Stimulated activated CD8-positive, alpha-beta memory T cell treated with anti-CD3 and anti-CD28 coated beads, Interleukin-15, amount 100 ng/mL, for 1 hour (primary cell): ENCODE results near the gene PCSK7.
"Not testable (repeated sequence)": the region's sequence is repeated elsewhere in the genome, so short reads cannot be mapped to it uniquely, and the experiment has no call there.

Source experiments
- DNase-seq: peaks from one replicate; pipeline ENCODE4 v3.0.0-alpha.2; 2020; ENCODE audit warnings: low read depth

Gene PCSK7

DNA sequence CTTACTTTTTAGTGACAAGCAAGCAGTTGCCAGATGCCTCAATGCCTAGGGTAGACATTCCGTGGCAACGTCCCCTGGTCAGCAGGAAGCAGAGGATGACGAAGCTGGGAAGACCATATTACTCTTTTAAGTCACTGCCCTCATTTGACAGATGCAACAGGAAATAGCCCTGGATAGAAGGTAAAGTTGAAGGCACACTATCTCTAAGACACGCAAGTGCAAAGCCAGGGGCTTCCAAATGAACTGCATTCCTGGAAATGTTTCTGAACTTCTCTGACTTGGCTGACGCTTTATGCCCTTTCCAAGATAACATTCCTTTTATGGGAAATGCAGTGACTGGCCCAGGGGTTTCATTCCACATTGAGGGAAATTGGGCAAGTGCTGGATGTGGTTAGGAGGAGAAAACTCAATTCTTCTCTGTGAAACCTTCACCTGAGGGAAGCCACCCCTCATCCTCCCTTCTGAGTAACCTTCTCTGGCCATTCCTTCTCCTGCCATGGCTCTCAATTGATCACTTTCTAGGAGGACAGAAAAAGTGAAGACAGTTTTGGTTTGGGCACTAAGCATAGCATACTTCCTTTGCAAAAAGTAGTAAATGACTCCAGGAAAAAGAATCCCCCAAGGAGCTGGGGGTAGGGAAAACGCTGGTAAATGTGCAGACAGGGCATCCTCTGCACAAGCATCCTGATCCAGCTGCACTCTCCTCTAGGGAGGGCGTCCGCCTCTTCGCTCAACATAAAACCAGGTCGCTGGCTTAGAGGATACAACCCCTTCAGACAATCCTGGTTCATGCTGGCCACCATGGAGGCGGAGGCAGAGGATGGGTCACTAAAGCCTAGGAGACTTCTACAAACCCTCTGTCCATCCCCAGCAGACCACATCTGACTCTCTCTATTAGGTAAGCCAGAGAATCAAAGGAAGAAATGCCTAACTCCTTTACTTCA lies 14.5 kb downstream of the PCSK7 start:
- no peak for DNase-seq

- DNase-seq: no peak
These were observed 17.3 kb downstream of the PCSK7 start for GRCh38 chr11:117214404-117215110.

DNA sequence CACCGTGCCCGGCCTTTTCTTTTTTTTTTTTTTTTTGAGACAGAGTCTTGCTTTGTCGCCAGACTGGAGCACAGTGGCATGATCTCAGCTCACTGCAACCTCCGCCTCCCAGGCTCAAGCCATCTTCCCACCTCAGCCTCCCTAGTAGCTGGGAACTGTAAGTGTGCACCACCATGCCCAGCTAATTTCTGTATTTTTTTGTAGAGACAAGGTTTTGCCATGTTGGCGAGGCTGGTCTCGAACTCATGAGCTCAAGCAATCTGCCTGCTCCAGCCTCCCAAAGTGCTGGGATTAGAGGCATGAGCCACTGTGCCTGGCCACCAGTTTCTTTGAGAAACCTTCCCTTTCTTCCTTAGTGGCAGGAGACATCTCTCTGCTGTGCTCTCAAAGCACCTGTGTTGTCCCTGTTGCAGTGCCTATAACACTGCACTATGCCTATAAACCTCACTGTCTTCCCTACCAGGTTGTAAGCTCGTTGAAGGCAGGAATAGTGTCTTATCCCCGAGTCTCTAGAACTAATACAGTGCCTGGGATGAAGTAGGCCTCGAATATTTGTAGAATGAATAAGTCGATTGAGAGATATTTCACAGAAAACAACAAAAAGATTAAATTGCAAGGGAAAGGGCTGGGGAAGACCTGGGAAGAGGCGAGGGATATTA lies 19.0 kb downstream of the PCSK7 start:
- no peak for DNase-seq

DNA sequence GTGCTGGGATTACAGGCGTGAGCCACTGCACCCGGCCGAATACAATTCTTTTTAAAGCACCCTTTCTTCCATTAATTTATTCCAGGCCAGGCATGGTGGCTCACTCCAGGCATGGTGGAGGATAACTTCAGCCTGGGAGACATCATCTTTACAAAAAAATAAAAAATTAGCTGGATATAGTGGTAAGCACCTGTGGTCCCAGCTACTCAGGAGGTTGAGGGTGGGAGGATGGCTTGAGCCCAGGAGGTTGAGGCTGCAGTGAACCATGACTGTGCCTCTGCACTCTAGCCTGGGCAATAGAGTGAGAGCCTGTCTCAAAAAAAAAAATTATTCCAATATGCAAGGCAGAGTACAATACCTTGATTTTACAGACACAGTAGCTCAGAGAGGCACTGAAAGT lies 21.3 kb downstream of the PCSK7 start:
- no peak for DNase-seq

DNA sequence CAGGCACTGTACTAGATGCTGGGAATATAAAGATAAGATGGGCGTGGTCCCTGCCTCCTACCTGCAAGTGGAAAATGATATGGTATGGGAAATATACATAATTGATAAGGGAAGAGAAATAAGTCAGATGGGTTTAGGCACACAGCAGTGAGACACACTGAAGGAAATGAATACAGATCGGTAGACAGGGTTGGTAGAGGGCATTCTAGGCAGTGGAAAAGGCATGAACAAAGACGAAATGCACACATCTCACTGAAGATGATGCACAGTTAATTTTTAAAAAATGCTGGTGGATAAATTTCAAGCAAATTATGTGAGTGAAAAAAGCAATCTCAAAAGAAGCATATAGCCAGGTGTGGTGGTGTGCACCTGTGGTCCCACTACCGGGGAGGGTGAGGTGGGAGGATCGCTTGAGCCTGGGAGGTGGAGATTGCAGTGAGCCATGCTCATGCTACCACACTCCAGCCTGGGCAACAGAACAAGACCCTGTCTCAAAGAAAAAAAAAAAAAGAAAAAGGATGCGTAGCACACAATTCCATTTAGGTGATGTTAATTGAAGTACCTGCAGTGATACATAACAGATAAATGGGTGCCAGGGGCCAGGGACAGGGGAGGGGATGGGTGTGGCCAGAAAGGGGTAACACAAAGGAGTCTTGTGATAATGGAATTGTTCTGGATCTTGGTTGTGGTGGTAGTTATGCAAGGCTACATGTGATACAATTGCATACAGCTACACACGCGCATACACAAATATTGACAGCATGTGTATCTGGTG lies 22.3 kb downstream of the PCSK7 start:
- not testable (repeated sequence) for DNase-seq

GRCh38 chr11:117208710-117209109 lies 23.2 kb downstream of the PCSK7 start:
- not testable (repeated sequence) for DNase-seq

- DNase-seq: not testable (repeated sequence)
These were observed 24.4 kb downstream of the PCSK7 start for GRCh38 chr11:117207481-117207880.

- not testable (repeated sequence) for DNase-seq
These were observed 25.0 kb downstream of the PCSK7 start for GRCh38 chr11:117206859-117207258.

DNA sequence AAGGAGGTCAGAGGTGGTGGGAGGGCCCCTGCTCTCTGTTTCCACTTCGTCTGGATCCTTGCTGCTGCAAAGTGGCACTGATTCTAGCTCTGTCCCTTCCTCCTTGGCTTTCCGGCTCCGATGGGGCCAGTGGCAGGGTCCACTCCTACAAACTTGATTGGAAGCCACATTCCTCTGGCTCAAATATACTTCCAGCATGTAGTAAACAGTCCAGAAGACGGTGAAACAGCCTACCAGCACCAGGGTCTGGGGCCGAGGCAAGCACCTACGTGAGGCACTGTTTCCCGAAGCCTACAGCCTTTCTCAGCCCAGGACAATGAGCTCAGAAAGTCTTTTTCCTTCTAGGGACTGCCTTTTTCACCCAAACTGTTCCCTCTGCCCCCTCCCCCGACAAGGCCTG lies 25.8 kb downstream of the PCSK7 start:
- not testable (repeated sequence) for DNase-seq

- no peak for DNase-seq
These were observed 26.6 kb downstream of the PCSK7 start for GRCh38 chr11:117205211-117205818.

GRCh38 chr11:117204283-117205080 lies 27.4 kb downstream of the PCSK7 start:
- DNase-seq: no peak

DNA sequence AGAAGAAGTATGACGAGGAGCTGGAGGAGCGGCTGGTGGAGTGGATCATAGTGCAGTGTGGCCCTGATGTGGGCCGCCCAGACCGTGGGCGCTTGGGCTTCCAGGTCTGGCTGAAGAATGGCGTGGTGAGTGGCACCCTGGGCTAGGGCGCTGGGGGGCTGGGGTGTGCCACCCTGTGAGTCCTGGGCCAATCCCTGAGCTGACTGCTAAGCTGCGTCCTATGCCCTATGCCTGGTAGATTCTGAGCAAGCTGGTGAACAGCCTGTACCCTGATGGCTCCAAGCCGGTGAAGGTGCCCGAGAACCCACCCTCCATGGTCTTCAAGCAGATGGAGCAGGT lies 28.8 kb downstream of the PCSK7 start:
- no peak for DNase-seq

DNA sequence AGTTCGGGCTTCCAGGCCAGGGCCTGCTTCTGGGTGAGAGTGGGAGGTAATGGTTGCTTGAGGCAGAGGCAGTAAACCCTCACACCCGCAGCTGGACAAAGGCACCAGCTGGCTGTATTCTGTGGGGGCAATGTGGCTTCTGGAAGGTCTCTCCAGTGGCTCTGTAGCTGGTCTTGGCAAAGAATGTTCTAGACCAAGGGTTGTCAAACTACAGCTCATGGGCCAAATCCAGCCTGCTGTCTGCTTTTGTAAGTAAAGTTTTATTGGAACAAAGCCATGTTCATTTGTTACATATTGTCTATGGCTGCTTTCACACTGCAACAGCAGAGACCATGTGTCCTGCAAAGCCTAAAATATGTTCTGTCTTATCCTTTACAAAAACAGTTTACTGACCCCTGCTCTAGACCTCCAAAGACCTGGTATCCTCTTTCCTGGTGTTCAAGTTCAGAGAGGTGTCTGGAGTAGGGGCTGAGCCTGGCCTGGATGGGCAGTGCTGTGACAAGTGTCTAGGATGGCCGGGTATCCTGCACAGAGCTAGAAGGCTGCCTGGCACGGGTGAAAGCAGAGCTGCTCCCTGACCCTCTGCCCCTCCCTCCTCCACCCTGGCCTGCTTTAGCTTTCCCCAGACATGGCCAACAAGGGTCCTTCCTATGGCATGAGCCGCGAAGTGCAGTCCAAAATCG lies 29.3 kb downstream of the PCSK7 start:
- no peak for DNase-seq

- DNase-seq: no peak
These were observed 30.1 kb downstream of the PCSK7 start for GRCh38 chr11:117201658-117202305.

DNA sequence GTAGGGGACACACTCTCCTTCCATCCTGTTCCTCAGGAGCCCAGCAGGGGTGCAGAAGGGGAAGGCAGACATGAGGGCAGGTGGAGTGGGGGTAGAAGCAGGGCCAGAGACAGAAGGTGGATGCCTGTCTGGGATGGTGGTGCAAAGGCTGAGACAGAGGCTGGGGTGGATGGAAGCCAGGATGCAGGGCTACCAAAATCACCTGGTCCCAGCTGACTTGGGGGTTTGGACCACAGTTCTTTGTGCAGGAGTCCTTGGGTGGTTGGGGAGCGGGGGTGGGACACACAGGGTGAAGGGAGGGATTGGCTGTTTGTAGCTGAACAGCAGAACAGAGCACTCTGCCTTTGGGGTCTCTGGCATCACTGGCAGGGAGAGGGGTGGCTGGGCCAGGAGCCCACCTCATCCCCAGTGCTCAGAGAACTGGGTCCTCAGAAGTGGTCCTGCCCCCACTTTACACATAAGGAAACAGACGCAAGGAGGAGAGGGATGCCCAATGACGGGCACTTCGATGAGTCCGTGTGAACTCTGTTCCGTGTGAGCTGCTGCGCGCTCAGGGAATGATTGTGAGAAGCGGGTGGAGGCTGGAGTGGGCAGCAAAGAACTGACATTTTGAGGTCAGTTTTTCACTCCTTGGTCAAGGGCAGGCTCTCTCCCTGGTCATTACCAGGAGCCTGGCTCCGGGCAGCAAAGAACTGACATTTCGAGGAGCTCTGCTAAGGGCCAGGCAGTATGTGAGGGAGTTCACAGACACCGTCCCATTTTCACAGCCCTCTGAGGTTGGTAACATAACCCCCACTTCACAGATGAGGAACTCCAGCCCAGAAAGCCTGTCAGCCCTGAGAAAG lies 30.8 kb downstream of the PCSK7 start:
- DNase-seq: no peak

DNA sequence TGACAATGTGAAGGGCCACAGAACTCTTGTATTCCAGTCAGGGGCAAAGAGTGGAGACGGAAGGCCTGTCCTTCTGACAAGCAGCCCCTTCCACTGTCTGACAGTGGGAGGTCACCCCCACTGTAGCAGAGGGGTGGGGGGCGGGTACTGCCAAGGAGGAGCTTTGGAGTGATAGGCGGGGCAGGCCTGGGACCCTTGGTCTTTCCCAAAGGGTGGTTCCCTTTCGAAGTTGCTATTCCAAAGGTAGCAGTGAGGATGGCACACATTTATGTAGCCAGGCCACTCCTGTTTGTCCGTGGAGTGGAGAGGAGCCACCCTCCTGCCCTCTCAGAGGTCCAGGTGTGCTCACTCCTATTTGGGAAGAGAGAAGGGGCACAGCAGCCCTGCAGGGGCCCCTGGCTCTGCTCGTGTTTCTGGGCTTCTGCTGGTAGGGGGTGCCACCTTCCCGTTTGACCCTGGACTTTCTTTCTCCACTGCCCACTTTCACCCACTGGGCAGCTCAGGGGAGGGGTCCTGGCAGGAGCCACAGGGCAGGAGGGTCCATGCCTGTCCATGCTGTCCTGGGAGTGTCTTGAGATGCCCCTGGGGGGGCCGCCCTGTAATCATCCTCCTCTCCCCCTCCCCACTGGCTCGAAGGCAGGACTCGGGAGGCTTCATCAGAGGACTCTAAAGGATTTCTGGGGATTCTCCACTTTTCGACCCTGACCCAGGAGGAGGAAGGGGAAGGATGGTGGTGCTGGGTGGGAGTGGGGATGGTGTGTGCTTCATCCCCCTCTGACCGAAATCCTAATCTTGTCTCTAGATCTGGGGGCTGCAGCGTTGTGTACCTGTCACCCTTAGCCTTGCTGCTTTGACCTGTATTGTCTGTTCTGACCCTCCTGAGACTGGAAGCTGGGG lies 31.7 kb downstream of the PCSK7 start:
- no peak for DNase-seq

GRCh38 chr11:117199053-117199915 lies 32.6 kb downstream of the PCSK7 start, which contains the start of gene TAGLN:
Gene TAGLN (plus strand): TSS chr11:117199370. CDS start chr11:117203014, 3,644 bp downstream.
- no peak for DNase-seq
